ENCODE measurements around the gene ATP10A. TPM values are rescaled to one million over a fixed set of nuclear protein-coding genes. Genes with fewer than 3 reads are reported as not detected.

Gene ATP10A
- total RNA-seq, 1 experiment from 2014 or later = 0.02 TPM

- TF ChIP-seq YY1 (IDR thresholded peaks at IDR 0.05; ENCODE audit: extremely low read depth, insufficient replicate concordance, low read depth, low read length) = no peak
These were observed 143.8 kb downstream of the ATP10A start (continued) for GRCh38 chr15:25719101-25719985.

GRCh38 chr15:25718597-25718996 is 144.5 kb downstream of the ATP10A start:
- no peak for DNase-seq (ENCODE audit: low read depth, low spot score)
- Histone ChIP-seq H3K4me3 (replicated peaks in 1 of 2; ENCODE audit: low read depth in 1 of 2, low read length in 2 of 2) (no peak overlapping the region), H3K4me1 (ENCODE audit: control insufficient read depth in 1 of 2, insufficient read depth in 2 of 2, low read length in 2 of 2) (no peaks in the 10 kb centered on the region), H3K9ac (ENCODE audit: low read length) (no peak overlapping the region), H4K20me1 (ENCODE audit: insufficient read depth) (no peaks in the 10 kb centered on the region), H3K36me3 (ENCODE audit: control insufficient read depth in 1 of 2, insufficient read depth in 2 of 2, low read length in 2 of 2) (no peaks in the 10 kb centered on the region), H3K4me2 (ENCODE audit: low read length) (no peak overlapping the region), H3K9me3 (ENCODE audit: control insufficient read depth in 1 of 2, insufficient read depth in 1 of 2, low read depth in 1 of 2, low read length in 2 of 2) (peaks cover 3 to 17% of the 10 kb centered on the region in 2 experiments; a peak in 2 of 4 replicates), H3K27ac (ENCODE audit: low read depth, low read length) (no peak overlapping the region), H3K9me2 (ENCODE audit: insufficient read depth) (no peaks in the 10 kb centered on the region), H3K27me3 (ENCODE audit: insufficient read depth, low read length) (no peaks in the 10 kb centered on the region), H3K79me2 (ENCODE audit: insufficient read depth, low read length) (no peaks in the 10 kb centered on the region), H2AFZ (ENCODE audit: low read depth, low read length, poor library complexity, severe bottlenecking) (no peak overlapping the region)
- intact Hi-C loops (cut with micrococcal nuclease) = no loop called here
- POLR2A ChIA-PET = no interaction called here
- CTCF ChIA-PET = no interaction called here
- no peak for ATAC-seq
- RAD21 ChIA-PET (ENCODE audit: low non-redundant PET in 1 of 2, low total read pairs in 2 of 2, uncharacterized antibody in 2 of 2, unreplicated experiment in 2 of 2) = no interaction called here
- BruUV-seq (replicated peaks) = no TSS peak
- TF ChIP-seq TCF7L2 (IDR thresholded peaks at IDR 0.05; ENCODE audit: borderline replicate concordance, extremely low read depth, insufficient read depth, insufficient read length) (no peak), CBX3 (IDR thresholded peaks at IDR 0.05; ENCODE audit: low read depth) (no peak), SIN3A (IDR thresholded peaks at IDR 0.05; ENCODE audit: low read depth) (no peak), SP1 (IDR thresholded peaks at IDR 0.05; ENCODE audit: low read depth) (no peak), ELF1 (IDR thresholded peaks at IDR 0.05; ENCODE audit: borderline replicate concordance, low read depth) (no peak), EGR1 (IDR thresholded peaks at IDR 0.05; ENCODE audit: low read depth) (no peak), POLR2A (IDR thresholded peaks at IDR 0.05; ENCODE audit: borderline replicate concordance, extremely low read depth, insufficient read depth, insufficient read length) (no peak), CEBPB (IDR thresholded peaks at IDR 0.05; ENCODE audit: low read depth) (no peak), YY1 (IDR thresholded peaks at IDR 0.05; ENCODE audit: extremely low read depth, insufficient replicate concordance, low read depth, low read length) (no peak), CTCF (IDR thresholded peaks at IDR 0.05 in 2 of 3, conservative IDR thresholded peaks at IDR 0.05 in 1 of 3; ENCODE audit: borderline replicate concordance in 1 of 3, insufficient read depth in 1 of 3, low read depth in 2 of 3, low read length in 2 of 3) (no peak), ATF3 (IDR thresholded peaks at IDR 0.05) (no peak), JUND (IDR thresholded peaks at IDR 0.05) (no peak), EZH2 (IDR thresholded peaks at IDR 0.05) (no peak), RAD21 (IDR thresholded peaks at IDR 0.05; ENCODE audit: low read depth) (no peak), EZH2phosphoT487 (IDR thresholded peaks at IDR 0.05; ENCODE audit: borderline replicate concordance) (no peak)
- TF ChIP-seq, protein P1, sequence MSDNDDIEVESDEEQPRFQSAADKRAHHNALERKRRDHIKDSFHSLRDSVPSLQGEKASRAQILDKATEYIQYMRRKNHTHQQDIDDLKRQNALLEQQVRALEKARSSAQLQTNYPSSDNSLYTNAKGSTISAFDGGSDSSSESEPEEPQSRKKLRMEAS (IDR thresholded peaks at IDR 0.05) = no peak
- TF ChIP-seq, protein P2, sequence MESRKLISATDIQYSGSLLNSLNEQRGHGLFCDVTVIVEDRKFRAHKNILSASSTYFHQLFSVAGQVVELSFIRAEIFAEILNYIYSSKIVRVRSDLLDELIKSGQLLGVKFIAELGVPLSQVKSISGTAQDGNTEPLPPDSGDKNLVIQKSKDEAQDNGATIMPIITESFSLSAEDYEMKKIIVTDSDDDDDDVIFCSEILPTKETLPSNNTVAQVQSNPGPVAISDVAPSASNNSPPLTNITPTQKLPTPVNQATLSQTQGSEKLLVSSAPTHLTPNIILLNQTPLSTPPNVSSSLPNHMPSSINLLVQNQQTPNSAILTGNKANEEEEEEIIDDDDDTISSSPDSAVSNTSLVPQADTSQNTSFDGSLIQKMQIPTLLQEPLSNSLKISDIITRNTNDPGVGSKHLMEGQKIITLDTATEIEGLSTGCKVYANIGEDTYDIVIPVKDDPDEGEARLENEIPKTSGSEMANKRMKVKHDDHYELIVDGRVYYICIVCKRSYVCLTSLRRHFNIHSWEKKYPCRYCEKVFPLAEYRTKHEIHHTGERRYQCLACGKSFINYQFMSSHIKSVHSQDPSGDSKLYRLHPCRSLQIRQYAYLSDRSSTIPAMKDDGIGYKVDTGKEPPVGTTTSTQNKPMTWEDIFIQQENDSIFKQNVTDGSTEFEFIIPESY (IDR thresholded peaks at IDR 0.05; ENCODE audit: extremely low read depth, insufficient replicate concordance, low read length) = no peak
